Panc1 (cell line): Measurements from ENCODE around the gene ING1. TPM values are rescaled to one million over a fixed set of nuclear protein-coding genes. Genes with fewer than 3 reads are reported as not detected.

ENCODE experiments used
- ATAC-seq: fragments of 200-7000 bp; cut with Tn5 transposase; 2 replicates; pipeline ENCODE4 v1.9.1; 2020; ENCODE audit warnings: mild to moderate bottlenecking, moderate library complexity
- BruUV-seq: library from RNA; stranded (reverse); fragments of 400-500 nt; replicated peaks from 2 replicates; lab custom pipeline; 2021; lab: Mats Ljungman, UMichigan
- CTCF ChIA-PET: fragments of 300-600 bp; sonication (Branson Sonifier 250); formaldehyde crosslinking; loops from one replicate; lab custom pipeline; 2022; ENCODE audit warnings: antibody characterized with exemption; lab: Charles Lee
- POLR2A ChIA-PET: fragments of 300-600 bp; sonication (Branson Sonifier 250); formaldehyde crosslinking; loops from one replicate; lab custom pipeline; 2022; ENCODE audit warnings: antibody characterized with exemption; lab: Charles Lee
- DNase-seq: peaks from one replicate; pipeline ENCODE4 v3.0.0-alpha.2; 2010; ENCODE audit warnings: low read depth, low spot score
- H3K27ac ChIP-seq: 2 replicates; pipeline ENCODE4 v1.5.1; 2011; ENCODE audit warnings: mild to moderate bottlenecking, low read length, inconsistent platforms
- H3K27me3 ChIP-seq: fragments of 200-500 bp; sonication (Bioruptor generic); 2 replicates; pipeline ENCODE4 v1.6.0; 2014; ENCODE audit warnings: low read length, inconsistent platforms; ENCODE audit not compliant: control insufficient read depth, insufficient read depth
- H3K36me3 ChIP-seq: fragments of 200-500 bp; sonication (Bioruptor generic); 2 replicates; pipeline ENCODE4 v1.5.1; 2014; ENCODE audit warnings: inconsistent platforms, mild to moderate bottlenecking, low read length, moderate library complexity; ENCODE audit not compliant: control insufficient read depth, insufficient read depth
- H3K4me1 ChIP-seq: 2 replicates; pipeline ENCODE4 v1.5.1; 2011; ENCODE audit warnings: inconsistent platforms, mild to moderate bottlenecking, low read length, moderate library complexity; ENCODE audit not compliant: control insufficient read depth, insufficient read depth
- H3K4me3 ChIP-seq, 2 experiments: 2 replicates each; pipeline ENCODE4 v1.5.1; 2011 to 2012; ENCODE audit warnings: low read depth in 2 of 2, low read length in 2 of 2, mild to moderate bottlenecking in 2 of 2, inconsistent platforms in 1 of 2, moderate library complexity in 1 of 2
- H3K9me3 ChIP-seq: fragments of 200-500 bp; sonication (Bioruptor generic); 2 replicates; pipeline ENCODE4 v1.5.1; 2014; ENCODE audit warnings: low read depth, mild to moderate bottlenecking, inconsistent platforms, low read length, moderate library complexity; ENCODE audit not compliant: control insufficient read depth, insufficient read depth
- POLR2AphosphoS5 ChIP-seq: IDR thresholded peaks from 2 replicates; pipeline ENCODE4 v1.6.1; 2012; ENCODE audit warnings: mild to moderate bottlenecking, low read depth, low read length, moderate library complexity
- SIN3A ChIP-seq: IDR thresholded peaks from 2 replicates; pipeline ENCODE4 v1.6.1; 2012; ENCODE audit warnings: low read depth, mild to moderate bottlenecking, low read length, moderate library complexity, borderline replicate concordance; ENCODE audit not compliant: insufficient read depth
- TCF7L2 ChIP-seq: IDR thresholded peaks from 2 replicates; pipeline ENCODE4 v1.6.1; 2011; ENCODE audit warnings: mild to moderate bottlenecking, low read depth, low read length, inconsistent platforms
- in situ Hi-C: cut with HindIII; loops from 2 replicates; pipeline ENCODE4 v1.10.0; 2016; ENCODE audit warnings: low sequenced_read_pairs, low pct_unique_long_range_greater_than_20kb
- intact Hi-C: fragments of 100-400 bp; cut with micrococcal nuclease; formaldehyde crosslinking; loops from one replicate; pipeline ENCODE4 v1.10.0; 2022; ENCODE audit not compliant: unreplicated experiment
- total RNA-seq: library from RNA; stranded (reverse); gene quantifications from one replicate; pipeline ENCODE4 v1.2.1, GENCODE V29; 2021; ENCODE audit not compliant: unreplicated experiment
- TF ChIP-seq, protein P1 (sequence below), 2 experiments: IDR thresholded peaks; 2 replicates each; pipeline ENCODE4 v1.6.1; 2011 to 2012; ENCODE audit warnings: low read depth in 2 of 2, control low read depth in 1 of 2, low read length in 1 of 2, mild to moderate bottlenecking in 1 of 2, moderate library complexity in 1 of 2; ENCODE audit not compliant: insufficient read depth in 1 of 2
- TF ChIP-seq, protein P2 (sequence below): fragments of 450-650 bp; IDR thresholded peaks from 2 replicates; pipeline ENCODE4 v1.5.1; 2017; ENCODE audit warnings: mild to moderate bottlenecking

The ING1 gene
- total RNA-seq, 1 experiment from 2014 or later: 9.2 TPM

DNA sequence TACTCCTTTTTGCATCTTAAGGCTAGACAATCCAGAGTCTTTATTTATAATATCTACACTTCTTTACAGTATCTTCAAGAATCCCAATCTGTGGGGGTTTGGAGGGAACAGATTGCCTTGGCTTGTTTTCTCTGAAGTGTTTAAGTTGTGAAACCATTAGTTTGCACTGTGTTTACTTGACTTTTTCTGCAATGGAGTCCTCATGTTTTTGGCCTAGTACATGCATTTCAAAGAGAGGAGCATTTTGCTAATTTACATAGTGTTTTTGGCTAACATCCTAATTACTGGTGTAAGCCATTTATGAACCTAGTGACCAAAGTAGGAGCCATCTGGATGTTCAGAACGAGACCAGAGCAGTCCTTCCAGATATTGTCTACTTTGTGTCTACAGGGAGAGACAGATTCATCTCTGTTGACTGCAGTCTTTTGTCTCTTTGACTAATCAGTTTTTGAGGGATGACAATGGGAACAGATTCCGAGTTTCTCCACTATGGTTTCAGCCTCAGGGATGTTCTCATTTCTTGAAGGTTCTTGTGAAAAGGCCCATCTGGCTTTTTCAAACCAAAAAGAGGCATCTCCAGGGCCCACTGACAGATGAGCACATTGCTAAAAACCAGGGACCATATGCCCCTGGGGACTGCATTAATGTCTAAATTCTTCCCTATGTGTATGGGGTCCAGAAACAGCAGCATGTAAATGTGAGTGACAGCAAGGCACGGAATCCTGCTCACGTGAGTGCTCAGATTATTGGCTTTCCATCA is 53.4 kb downstream of the ING1 start:
- TF ChIP-seq SIN3A: no peak
- TF ChIP-seq POLR2AphosphoS5: no peak
- TF ChIP-seq, protein P1, sequence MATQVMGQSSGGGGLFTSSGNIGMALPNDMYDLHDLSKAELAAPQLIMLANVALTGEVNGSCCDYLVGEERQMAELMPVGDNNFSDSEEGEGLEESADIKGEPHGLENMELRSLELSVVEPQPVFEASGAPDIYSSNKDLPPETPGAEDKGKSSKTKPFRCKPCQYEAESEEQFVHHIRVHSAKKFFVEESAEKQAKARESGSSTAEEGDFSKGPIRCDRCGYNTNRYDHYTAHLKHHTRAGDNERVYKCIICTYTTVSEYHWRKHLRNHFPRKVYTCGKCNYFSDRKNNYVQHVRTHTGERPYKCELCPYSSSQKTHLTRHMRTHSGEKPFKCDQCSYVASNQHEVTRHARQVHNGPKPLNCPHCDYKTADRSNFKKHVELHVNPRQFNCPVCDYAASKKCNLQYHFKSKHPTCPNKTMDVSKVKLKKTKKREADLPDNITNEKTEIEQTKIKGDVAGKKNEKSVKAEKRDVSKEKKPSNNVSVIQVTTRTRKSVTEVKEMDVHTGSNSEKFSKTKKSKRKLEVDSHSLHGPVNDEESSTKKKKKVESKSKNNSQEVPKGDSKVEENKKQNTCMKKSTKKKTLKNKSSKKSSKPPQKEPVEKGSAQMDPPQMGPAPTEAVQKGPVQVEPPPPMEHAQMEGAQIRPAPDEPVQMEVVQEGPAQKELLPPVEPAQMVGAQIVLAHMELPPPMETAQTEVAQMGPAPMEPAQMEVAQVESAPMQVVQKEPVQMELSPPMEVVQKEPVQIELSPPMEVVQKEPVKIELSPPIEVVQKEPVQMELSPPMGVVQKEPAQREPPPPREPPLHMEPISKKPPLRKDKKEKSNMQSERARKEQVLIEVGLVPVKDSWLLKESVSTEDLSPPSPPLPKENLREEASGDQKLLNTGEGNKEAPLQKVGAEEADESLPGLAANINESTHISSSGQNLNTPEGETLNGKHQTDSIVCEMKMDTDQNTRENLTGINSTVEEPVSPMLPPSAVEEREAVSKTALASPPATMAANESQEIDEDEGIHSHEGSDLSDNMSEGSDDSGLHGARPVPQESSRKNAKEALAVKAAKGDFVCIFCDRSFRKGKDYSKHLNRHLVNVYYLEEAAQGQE (IDR thresholded peaks at IDR 0.05; ENCODE audit: insufficient read depth in 1 of 2, low read depth in 2 of 2, low read length in 1 of 2): no peak
- TF ChIP-seq, protein P2, sequence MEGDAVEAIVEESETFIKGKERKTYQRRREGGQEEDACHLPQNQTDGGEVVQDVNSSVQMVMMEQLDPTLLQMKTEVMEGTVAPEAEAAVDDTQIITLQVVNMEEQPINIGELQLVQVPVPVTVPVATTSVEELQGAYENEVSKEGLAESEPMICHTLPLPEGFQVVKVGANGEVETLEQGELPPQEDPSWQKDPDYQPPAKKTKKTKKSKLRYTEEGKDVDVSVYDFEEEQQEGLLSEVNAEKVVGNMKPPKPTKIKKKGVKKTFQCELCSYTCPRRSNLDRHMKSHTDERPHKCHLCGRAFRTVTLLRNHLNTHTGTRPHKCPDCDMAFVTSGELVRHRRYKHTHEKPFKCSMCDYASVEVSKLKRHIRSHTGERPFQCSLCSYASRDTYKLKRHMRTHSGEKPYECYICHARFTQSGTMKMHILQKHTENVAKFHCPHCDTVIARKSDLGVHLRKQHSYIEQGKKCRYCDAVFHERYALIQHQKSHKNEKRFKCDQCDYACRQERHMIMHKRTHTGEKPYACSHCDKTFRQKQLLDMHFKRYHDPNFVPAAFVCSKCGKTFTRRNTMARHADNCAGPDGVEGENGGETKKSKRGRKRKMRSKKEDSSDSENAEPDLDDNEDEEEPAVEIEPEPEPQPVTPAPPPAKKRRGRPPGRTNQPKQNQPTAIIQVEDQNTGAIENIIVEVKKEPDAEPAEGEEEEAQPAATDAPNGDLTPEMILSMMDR: no peak
- no peak for TF ChIP-seq TCF7L2
- Histone ChIP-seq H3K27ac (no peak overlapping the region), H3K9me3 (no peaks in the 10 kb centered on the region), H3K36me3 (no peaks in the 10 kb centered on the region), H3K4me1 (no peaks in the 10 kb centered on the region), H3K27me3 (no peaks in the 10 kb centered on the region), H3K4me3 (no peak overlapping the region)
- ATAC-seq: no peak
- intact Hi-C loops: no loop called here
- ChIA-PET POLR2A (no interaction called here), CTCF (no interaction called here)
- in situ Hi-C loops: no loop called here
- DNase-seq: no peak
- no TSS peak for BruUV-seq

DNA sequence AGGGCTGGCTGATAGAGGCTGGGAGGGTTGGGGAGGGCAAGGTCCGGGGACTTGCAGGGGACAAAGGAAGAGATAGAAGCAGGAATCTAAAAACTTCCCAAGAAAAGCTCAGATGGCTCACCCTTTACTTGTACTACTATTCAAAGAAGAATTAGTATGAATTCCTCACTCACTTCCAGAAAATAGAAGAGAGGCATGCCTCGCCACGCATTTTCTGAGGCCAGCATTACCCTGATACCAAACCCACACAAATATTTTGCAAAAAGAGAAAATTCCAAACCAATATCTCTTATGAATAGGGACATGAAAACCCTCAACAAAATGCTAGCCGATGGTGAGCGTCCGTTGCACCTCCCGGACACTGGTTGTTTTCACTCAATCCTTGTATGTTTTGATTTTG is 54.0 kb downstream of the ING1 start:
- Histone ChIP-seq H3K4me3 (no peak overlapping the region), H3K27ac (no peak overlapping the region), H3K27me3 (no peaks in the 10 kb centered on the region), H3K36me3 (no peaks in the 10 kb centered on the region), H3K4me1 (no peaks in the 10 kb centered on the region), H3K9me3 (no peaks in the 10 kb centered on the region)
- in situ Hi-C loops (no loop called here), intact Hi-C loops (no loop called here)
- no peak for TF ChIP-seq POLR2AphosphoS5
- TF ChIP-seq, protein P2: no peak
- no peak for TF ChIP-seq TCF7L2
- TF ChIP-seq, protein P1 (IDR thresholded peaks at IDR 0.05; ENCODE audit: insufficient read depth in 1 of 2, low read depth in 2 of 2, low read length in 1 of 2): no peak
- no peak for TF ChIP-seq SIN3A
- ChIA-PET CTCF (no interaction called here), POLR2A (no interaction called here)
- no peak for ATAC-seq
- no peak for DNase-seq
- no TSS peak for BruUV-seq
